ENCODE results near the gene VTI1B. TPM values are rescaled to one million over a fixed set of nuclear protein-coding genes. Genes with fewer than 3 reads are reported as not detected.

Gene VTI1B
- total RNA-seq, 1 donor from 2014 or later, result 69.8 TPM

- Mint-ChIP-seq H3K36me3 (peaks cover 42% of the 10 kb centered on the region), H3K9me3 (no peaks in the 10 kb centered on the region), H3K27ac (no peak overlapping the region), H3K4me1 (peaks cover 5% of the 10 kb centered on the region), H3K4me3 (no peak overlapping the region), H3K27me3 (ENCODE audit: insufficient read depth, low read depth) (peaks cover 2% of the 10 kb centered on the region)
- H3K79me2 ChIP-seq (ENCODE audit: low read depth), result peaks cover 38% of the 10 kb centered on the region
- H3F3A ChIP-seq (ENCODE audit: low read depth), result peaks cover 24% of the 10 kb centered on the region
- peaks cover 16% of the 10 kb centered on the region for H3K36me3 ChIP-seq
- H3K27me3 ChIP-seq, result no peaks in the 10 kb centered on the region
- H3K4me3 ChIP-seq, result no peak overlapping the region
- TF ChIP-seq CTCF (IDR thresholded peaks at IDR 0.05) (no peak), EZH2phosphoT487 (IDR thresholded peaks at IDR 0.05) (no peak), EZH2 (IDR thresholded peaks at IDR 0.05) (no peak)
- H3K27ac ChIP-seq, result no peak overlapping the region
- H2AFZ ChIP-seq (replicated peaks), result no peak overlapping the region
- no peaks in the 10 kb centered on the region for H3K4me1 ChIP-seq
- H4K20me1 ChIP-seq (ENCODE audit: low read depth), result peaks cover 40% of the 10 kb centered on the region
- no peaks in the 10 kb centered on the region for H3K9me3 ChIP-seq (ENCODE audit: low read depth)
- H3K4me2 ChIP-seq, result no peak overlapping the region
- DNase-seq (ENCODE audit: low spot score), result no peak
- no peak overlapping the region for H3K9ac ChIP-seq
Measured at GRCh38 chr14:67680121-67680602, 5.7 kb upstream of the VTI1B start.

GRCh38 chr14:67679006-67679405 is 4.6 kb upstream of the VTI1B start:
- Mint-ChIP-seq H3K36me3 (peaks cover 34% of the 10 kb centered on the region), H3K4me1 (peaks cover 5% of the 10 kb centered on the region), H3K27ac (no peak overlapping the region), H3K9me3 (no peaks in the 10 kb centered on the region), H3K4me3 (no peak overlapping the region), H3K27me3 (ENCODE audit: insufficient read depth, low read depth) (no peaks in the 10 kb centered on the region)
- Histone ChIP-seq H3K4me3 (no peak overlapping the region), H2AFZ (replicated peaks) (no peak overlapping the region), H3K79me2 (ENCODE audit: low read depth) (peaks cover 33% of the 10 kb centered on the region), H3K27me3 (no peaks in the 10 kb centered on the region), H3K9ac (no peak overlapping the region), H3K9me3 (ENCODE audit: low read depth) (no peaks in the 10 kb centered on the region), H3K27ac (no peak overlapping the region), H3F3A (ENCODE audit: low read depth) (peaks cover 36% of the 10 kb centered on the region), H4K20me1 (ENCODE audit: low read depth) (peaks cover 36% of the 10 kb centered on the region), H3K36me3 (peaks cover 16% of the 10 kb centered on the region), H3K4me1 (no peaks in the 10 kb centered on the region), H3K4me2 (no peak overlapping the region)
- no peak for DNase-seq (ENCODE audit: low spot score)
- TF ChIP-seq EZH2phosphoT487 (IDR thresholded peaks at IDR 0.05), result no peak
- no peak for TF ChIP-seq EZH2 (IDR thresholded peaks at IDR 0.05)
- no peak for TF ChIP-seq CTCF (IDR thresholded peaks at IDR 0.05)

- peaks cover 17% of the 10 kb centered on the region for H3K4me1 Mint-ChIP-seq
- no peaks in the 10 kb centered on the region for H3K27me3 ChIP-seq
- H3K4me3 ChIP-seq, result peak overlapping the region; percentile 76
- peaks cover 4% of the 10 kb centered on the region for H3K36me3 ChIP-seq
- H3K9ac ChIP-seq, result peak overlapping the region; percentile 99
- peak overlapping the region; percentile 100 for H3K27ac ChIP-seq
- H4K20me1 ChIP-seq (ENCODE audit: low read depth), result peaks cover 49% of the 10 kb centered on the region
- H3K4me1 ChIP-seq, result peaks cover 7% of the 10 kb centered on the region
- TF ChIP-seq CTCF (IDR thresholded peaks at IDR 0.05) (no peak), EZH2phosphoT487 (IDR thresholded peaks at IDR 0.05) (no peak), EZH2 (IDR thresholded peaks at IDR 0.05) (no peak)
- H3K27me3 Mint-ChIP-seq (ENCODE audit: insufficient read depth, low read depth), result no peaks in the 10 kb centered on the region
- DNase-seq (ENCODE audit: low spot score), result no peak
- H3K9me3 ChIP-seq (ENCODE audit: low read depth), result no peaks in the 10 kb centered on the region
- peak overlapping the region; percentile 90 for H3K4me2 ChIP-seq
- peak overlapping the region; percentile 97 for H3K4me3 Mint-ChIP-seq
- H3K9me3 Mint-ChIP-seq, result no peaks in the 10 kb centered on the region
- H3K27ac Mint-ChIP-seq, result peak overlapping the region; percentile 99
- H3K36me3 Mint-ChIP-seq, result peaks cover 13% of the 10 kb centered on the region
- H2AFZ ChIP-seq (replicated peaks), result peak overlapping the region; percentile 88
- peaks cover 46% of the 10 kb centered on the region for H3K79me2 ChIP-seq (ENCODE audit: low read depth)
- H3F3A ChIP-seq (ENCODE audit: low read depth), result peaks cover 38% of the 10 kb centered on the region
Measured at GRCh38 chr14:67675219-67675582, 769 bp upstream of the VTI1B start.

Measured in neural progenitor cell (in vitro differentiated cells).